Common myeloid progenitor, CD34-positive (primary cell): Measurements from ENCODE around the gene FAM118B.

Experiments
- CTCF ChIA-PET: fragments of 350-600 bp; sonication (Branson Sonifier 250); formaldehyde crosslinking; loops from one replicate; lab custom pipeline; 2021; ENCODE audit warnings: antibody characterized with exemption; lab: Charles Lee
- POLR2A ChIA-PET: fragments of 350-600 bp; sonication (Branson Sonifier 250); formaldehyde crosslinking; loops from one replicate; lab custom pipeline; 2021; ENCODE audit warnings: antibody characterized with exemption; lab: Charles Lee
- DNase-seq, 3 donors: peaks; one replicate each; pipeline versions ENCODE4 v3.0.0 to v3.0.0-alpha.2; 2013
- H3K27ac ChIP-seq, 2 experiments: 1 replicate in 1 of 2; 2 replicates in 1 of 2; pipeline ENCODE4 v1.7.0; 2013; ENCODE audit warnings: inconsistent platforms in 2 of 2, low read length in 2 of 2, mild to moderate bottlenecking in 2 of 2, low read depth in 1 of 2, moderate library complexity in 1 of 2; ENCODE audit not compliant: severe bottlenecking in 2 of 2, insufficient read depth in 1 of 2, poor library complexity in 1 of 2
- H3K27me3 ChIP-seq, 5 experiments: replicated peaks in 2 of 5; 1 replicate in 3 of 5; 2 replicates in 2 of 5; pipeline versions ENCODE4 v1.6.1 to v1.7.0; 2013; ENCODE audit warnings: low read length in 4 of 5, mild to moderate bottlenecking in 2 of 5, moderate library complexity in 2 of 5, inconsistent platforms in 1 of 5; ENCODE audit not compliant: insufficient read depth in 5 of 5, control insufficient read depth in 4 of 5
- H3K36me3 ChIP-seq, 4 experiments: 1 replicate in 2 of 4; 2 replicates in 2 of 4; pipeline versions ENCODE4 v1.6.1 to v1.7.0; 2013; ENCODE audit warnings: low read length in 3 of 4, control low read depth in 1 of 4, mild to moderate bottlenecking in 1 of 4; ENCODE audit not compliant: control insufficient read depth in 4 of 4, insufficient read depth in 4 of 4
- H3K4me1 ChIP-seq, 4 experiments: 1 replicate in 3 of 4; 2 replicates in 1 of 4; pipeline versions ENCODE4 v1.6.1 to v1.7.1; 2013; ENCODE audit warnings: low read length in 3 of 4, mild to moderate bottlenecking in 3 of 4, control low read depth in 1 of 4, inconsistent platforms in 1 of 4, moderate library complexity in 1 of 4; ENCODE audit not compliant: control insufficient read depth in 4 of 4, insufficient read depth in 4 of 4; ENCODE audit errors: control extremely low read depth in 1 of 4
- H3K4me3 ChIP-seq, 7 experiments: 1 replicate in 4 of 7; 2 replicates in 3 of 7; pipeline versions ENCODE4 v1.5.1 to v1.7.0; 2013; ENCODE audit warnings: mild to moderate bottlenecking in 7 of 7, low read length in 6 of 7, moderate library complexity in 6 of 7, inconsistent platforms in 2 of 7, low read depth in 2 of 7, control low read depth in 1 of 7; ENCODE audit not compliant: insufficient read depth in 4 of 7, control insufficient read depth in 1 of 7; ENCODE audit errors: extremely low read depth in 1 of 7
- H3K9me3 ChIP-seq, 5 experiments: 1 replicate in 4 of 5; 2 replicates in 1 of 5; pipeline versions ENCODE4 v1.6.1 to v1.7.1; 2013; ENCODE audit warnings: low read length in 4 of 5, mild to moderate bottlenecking in 2 of 5, inconsistent platforms in 1 of 5, low read depth in 1 of 5, moderate library complexity in 1 of 5; ENCODE audit not compliant: control insufficient read depth in 4 of 5, insufficient read depth in 2 of 5; ENCODE audit errors: control extremely low read depth in 1 of 5
- WGBS: methylation state at CpG from one replicate; pipeline ENCODE4 v1.1.5; 2013; ENCODE audit not compliant: insufficient coverage; 5-methylcytosine and 5-hydroxymethylcytosine counted together

The FAM118B gene

GRCh38 chr11:126205359-126205758 lies 6.2 kb upstream of the FAM118B start:
- H3K27ac ChIP-seq = no peak overlapping the region
- ChIA-PET POLR2A (no interaction called here), CTCF (interaction anchor here (1.2 kb wide), 1 partner anchor 12 kb away, joined by 4 read pairs; no protein-coding TSS in a partner anchor)
- H3K4me1 ChIP-seq = peaks cover 0 to 4% (median under 1%) of the 10 kb centered on the region in 4 experiments
- H3K4me3 ChIP-seq = no peak overlapping the region
- no peaks in the 10 kb centered on the region for H3K27me3 ChIP-seq
- WGBS = 97% methylated on average over 14 of the region's 14 CpGs
- H3K36me3 ChIP-seq = peaks cover 23 to 83% (median 65%) of the 10 kb centered on the region in 4 experiments
- H3K9me3 ChIP-seq = no peaks in the 10 kb centered on the region
- no peak for DNase-seq

GRCh38 chr11:126207896-126208295 lies 3.7 kb upstream of the FAM118B start:
- DNase-seq = no peak
- WGBS = no CpG with 5 or more reads among the region's 2 CpGs
- ChIA-PET POLR2A (no interaction called here), CTCF (no interaction called here)
- H3K9me3 ChIP-seq = no peaks in the 10 kb centered on the region
- H3K4me1 ChIP-seq = peaks cover 5 to 22% (median 16%) of the 10 kb centered on the region in 4 experiments
- no peaks in the 10 kb centered on the region for H3K27me3 ChIP-seq
- peaks cover 20 to 59% (median 52%) of the 10 kb centered on the region in 4 experiments for H3K36me3 ChIP-seq
- H3K4me3 ChIP-seq = no peak overlapping the region
- no peak overlapping the region for H3K27ac ChIP-seq

- ChIA-PET POLR2A (interaction anchor here (0.6 kb wide), 1 partner anchor 1262 kb away, joined by 3 read pairs; no protein-coding TSS in a partner anchor), CTCF (no interaction called here)
- peaks cover 9 to 30% (median 25%) of the 10 kb centered on the region in 4 experiments for H3K36me3 ChIP-seq
- H3K27ac ChIP-seq = peak overlapping the region; percentile 72 to 89
- H3K4me1 ChIP-seq = peaks cover 5 to 35% (median 17%) of the 10 kb centered on the region in 4 experiments
- 8% methylated on average over 20 of the region's 20 CpGs for WGBS
- no peaks in the 10 kb centered on the region for H3K9me3 ChIP-seq
- peak overlapping the region; percentile 92 to 100 (median 98) for H3K4me3 ChIP-seq
- H3K27me3 ChIP-seq = no peaks in the 10 kb centered on the region
- DNase-seq = no peak
Measured at GRCh38 chr11:126210871-126211235, 729 bp upstream of the FAM118B start.

GRCh38 chr11:126212089-126212660 lies 593 bp downstream of the FAM118B start:
- no peak for DNase-seq
- H3K9me3 ChIP-seq = no peaks in the 10 kb centered on the region
- peaks cover 9 to 48% (median 23%) of the 10 kb centered on the region in 4 experiments for H3K4me1 ChIP-seq
- H3K36me3 ChIP-seq = peaks cover 6 to 22% (median 17%) of the 10 kb centered on the region in 4 experiments
- no peaks in the 10 kb centered on the region for H3K27me3 ChIP-seq
- CTCF ChIA-PET = interaction anchor here (1.7 to 1.9 kb wide), 2 partner anchors 10 to 19 kb away, joined by 4 to 5 read pairs; no protein-coding TSS in a partner anchor
- POLR2A ChIA-PET = interaction anchor here (0.6 to 1.4 kb wide), 4 partner anchors 8 to 1427 kb away, joined by 3 to 6 read pairs (median 4); partner anchors contain the start of gene SRPRA
- peak overlapping the region; percentile 40 to 89 for H3K27ac ChIP-seq
- WGBS = 5% methylated on average over 11 of the region's 15 CpGs
- H3K4me3 ChIP-seq = peak overlapping the region; percentile 92 to 100 (median 98)

- Histone ChIP-seq H3K4me3 (no peak overlapping the region), H3K27ac (no peak overlapping the region), H3K36me3 (peaks cover 0 to 6% (median 3%) of the 10 kb centered on the region in 4 experiments), H3K9me3 (no peaks in the 10 kb centered on the region), H3K4me1 (peaks cover 20 to 70% (median 38%) of the 10 kb centered on the region in 4 experiments), H3K27me3 (no peaks in the 10 kb centered on the region)
- CTCF ChIA-PET = no interaction called here
- no CpG with 5 or more reads among the region's 2 CpGs for WGBS
- POLR2A ChIA-PET = no interaction called here
- DNase-seq = peak in 2 of 3 donors; percentile 15 to 34
Measured at GRCh38 chr11:126214441-126214840, 2.9 kb downstream of the FAM118B start.

- no peak for DNase-seq
- ChIA-PET POLR2A (no interaction called here), CTCF (no interaction called here)
- Histone ChIP-seq H3K9me3 (no peaks in the 10 kb centered on the region), H3K36me3 (peaks cover 0 to 2% (median 0%) of the 10 kb centered on the region in 4 experiments), H3K4me1 (peaks cover 20 to 73% (median 40%) of the 10 kb centered on the region in 4 experiments), H3K4me3 (no peak overlapping the region), H3K27ac (no peak overlapping the region), H3K27me3 (no peaks in the 10 kb centered on the region)
- 45% methylated on average over 4 of the region's 6 CpGs for WGBS
Measured at GRCh38 chr11:126214841-126215240, 3.3 kb downstream of the FAM118B start.
